ENCODE results near the gene CIBAR2. TPM values are rescaled to one million over a fixed set of nuclear protein-coding genes. Genes with fewer than 3 reads are reported as not detected.

CIBAR2 gene
- total RNA-seq, 1 experiment from 2014 or later: not detected

DNA sequence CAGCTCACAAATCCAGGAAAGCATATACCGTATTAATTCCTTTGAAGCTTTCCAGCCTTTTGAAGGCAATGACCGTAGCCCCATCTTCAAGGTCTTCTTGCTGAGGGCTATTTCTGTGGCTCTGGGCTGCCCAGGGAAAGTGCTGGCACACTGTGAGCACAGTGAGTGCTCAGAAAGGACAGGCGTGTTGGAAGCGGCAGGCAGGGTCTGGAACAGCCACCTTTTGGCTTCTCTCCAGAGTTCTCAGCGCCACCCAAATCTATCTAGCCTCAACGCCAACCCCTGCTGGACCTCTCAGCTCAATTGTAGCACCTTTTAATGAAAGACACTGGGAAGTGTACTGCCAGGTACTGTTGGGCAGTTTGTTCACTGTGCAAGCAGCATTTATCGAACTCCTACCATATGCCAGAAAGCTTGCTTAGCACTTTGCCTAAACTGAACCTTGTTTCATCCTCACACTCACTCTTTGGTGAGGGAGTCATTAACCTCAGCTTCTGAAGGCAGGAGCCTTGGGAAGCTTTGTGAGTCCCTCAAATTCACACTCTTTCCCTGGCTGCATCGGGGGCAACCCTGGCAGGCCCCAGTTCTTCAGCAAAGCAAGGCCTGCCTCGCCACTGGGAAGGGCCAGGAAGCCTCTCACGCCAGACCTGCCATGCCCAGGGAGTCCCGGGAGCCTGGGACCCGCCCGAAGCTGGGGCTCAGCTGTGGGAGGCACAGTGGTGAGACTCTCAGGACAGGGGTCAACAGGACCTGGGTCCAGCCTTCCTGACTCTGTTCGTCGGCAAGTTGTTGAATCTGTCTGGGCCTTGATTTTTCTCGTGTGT, 13.5 kb upstream of the CIBAR2 start:
- H3K56ac ChIP-seq (ENCODE audit: insufficient read length, low read depth, low read length): no peak overlapping the region
- H3K23me2 ChIP-seq (ENCODE audit: insufficient read length, low read depth, low read length, poor library complexity, severe bottlenecking): no peaks in the 10 kb centered on the region
- no peaks in the 10 kb centered on the region for H3K9me3 ChIP-seq (ENCODE audit: control insufficient read depth, low read depth, low read length)
- H2BK5ac ChIP-seq (ENCODE audit: insufficient read length, low read length): no peak overlapping the region
- H3K9ac ChIP-seq (ENCODE audit: extremely low read depth, insufficient read length, low read length): no peak overlapping the region
- Mint-ChIP-seq H3K9me3 (peaks cover 0 to 9% of the 10 kb centered on the region in 2 experiments; a peak in 3 of 5 replicates), H3K27ac (peak overlapping the region in 1 of 3 experiments; percentile 73; a peak in 1 of 7 replicates), H3K36me3 (ENCODE audit: insufficient read depth in 1 of 3, low read depth in 3 of 3) (no peaks in the 10 kb centered on the region; a peak in 1 of 7 replicates), H3K4me1 (peaks cover 29 to 34% of the 10 kb centered on the region in 2 experiments), H3K27me3 (ENCODE audit: low read depth) (peaks cover 16% of the 10 kb centered on the region), H3K4me3 (no peak overlapping the region)
- no peak overlapping the region for H3K4me2 ChIP-seq (ENCODE audit: insufficient read depth, insufficient read length, low read length)
- H4K91ac ChIP-seq (ENCODE audit: insufficient read length, low read depth, low read length): no peak overlapping the region
- no peak overlapping the region for H4K5ac ChIP-seq (ENCODE audit: insufficient read length, low read depth, low read length)
- no peak overlapping the region for H2BK20ac ChIP-seq (ENCODE audit: low read depth, low read length, poor library complexity, severe bottlenecking)
- no peak overlapping the region for H2AFZ ChIP-seq (ENCODE audit: low read length)
- no peak overlapping the region for H3K27ac ChIP-seq (ENCODE audit: insufficient read length, low read depth, low read length)
- no peak overlapping the region for H4K8ac ChIP-seq (replicated peaks; ENCODE audit: insufficient read length, low read depth, low read length)
- H4K20me1 ChIP-seq (ENCODE audit: control insufficient read depth, insufficient read depth, insufficient read length): no peaks in the 10 kb centered on the region
- no peak overlapping the region for H2BK12ac ChIP-seq (ENCODE audit: insufficient read length, low read depth, low read length)
- no peak overlapping the region for H3K4ac ChIP-seq (ENCODE audit: low read depth, low read length)
- H3T11ph ChIP-seq (ENCODE audit: low read length): no peak overlapping the region
- no peak overlapping the region for H3K23ac ChIP-seq (ENCODE audit: insufficient read length, low read depth, low read length)
- no peak overlapping the region for H2BK120ac ChIP-seq (ENCODE audit: low read depth, low read length, poor library complexity, severe bottlenecking)
- H3K79me2 ChIP-seq (ENCODE audit: insufficient read depth, low read length): no peaks in the 10 kb centered on the region
- no CpG with 5 or more reads among the region's 16 CpGs for WGBS (ENCODE audit: extremely low coverage, insufficient read length, low lambda C conversion rate)
- H3K27me3 ChIP-seq (ENCODE audit: insufficient read depth, low read length): no peaks in the 10 kb centered on the region
- no peak overlapping the region for H2BK15ac ChIP-seq (ENCODE audit: low read depth, low read length)
- no peak for DNase-seq
- TF ChIP-seq CTCF (conservative IDR thresholded peaks at IDR 0.05): no peak
- H3K4me1 ChIP-seq (ENCODE audit: insufficient read depth, low read length): peaks cover 3% of the 10 kb centered on the region; the same call in 1 of the 2 replicates
- no peak overlapping the region for H2AK5ac ChIP-seq (ENCODE audit: insufficient read length, low read length)
- no peak overlapping the region for H3K14ac ChIP-seq (ENCODE audit: insufficient read depth, low read length)
- H3K18ac ChIP-seq (ENCODE audit: insufficient read length, low read depth, low read length): no peak overlapping the region
- no peaks in the 10 kb centered on the region for H3K79me1 ChIP-seq (ENCODE audit: insufficient read depth, low read depth, low read length, poor library complexity, severe bottlenecking)

Data from H9 (cell line).